Inflammatory macrophage (primary cell): ENCODE measurements around the gene UBB.

Source experiments
- DNase-seq, 2 donors: peaks; one replicate each; pipeline ENCODE4 v3.0.0-alpha.2; 2020 to 2022
- total RNA-seq, 18 experiments: gene quantifications; one replicate each; lab custom pipeline; 2026; ENCODE audit warnings: mixed read lengths in 6 of 18, inconsistent platforms in 2 of 18; lab: John Stamatoyannopoulos, UW

Gene UBB
- 326 to 572 (median 508) reads per million in 18 experiments for total RNA-seq

- peak; percentile 97 to 98 for DNase-seq
Measured at GRCh38 chr17:16380640-16381495, at the start of gene UBB. UBB (plus strand) TSS chr17:16381091; CDS start chr17:16381908, 817 bp downstream.

DNA sequence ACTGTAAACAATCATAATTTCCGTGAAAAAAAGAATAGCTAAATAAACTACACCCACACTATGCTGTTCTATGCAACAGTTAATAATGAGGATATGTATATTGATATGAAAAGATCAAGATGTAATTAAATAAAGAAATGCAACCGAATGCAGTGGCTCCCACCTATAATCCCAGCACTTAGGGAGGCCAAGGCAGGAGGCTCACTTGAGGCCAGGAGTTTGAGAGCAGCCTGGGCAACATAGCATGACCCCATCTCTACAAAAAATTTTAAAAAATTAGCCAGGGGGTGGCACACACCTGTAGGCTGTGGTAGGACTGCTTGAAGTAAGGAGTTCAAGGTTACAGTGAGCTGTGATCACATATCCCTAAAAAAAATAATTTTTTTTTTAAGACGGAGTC is 42.5 kb upstream of the UBB start:
- DNase-seq: no peak

DNA sequence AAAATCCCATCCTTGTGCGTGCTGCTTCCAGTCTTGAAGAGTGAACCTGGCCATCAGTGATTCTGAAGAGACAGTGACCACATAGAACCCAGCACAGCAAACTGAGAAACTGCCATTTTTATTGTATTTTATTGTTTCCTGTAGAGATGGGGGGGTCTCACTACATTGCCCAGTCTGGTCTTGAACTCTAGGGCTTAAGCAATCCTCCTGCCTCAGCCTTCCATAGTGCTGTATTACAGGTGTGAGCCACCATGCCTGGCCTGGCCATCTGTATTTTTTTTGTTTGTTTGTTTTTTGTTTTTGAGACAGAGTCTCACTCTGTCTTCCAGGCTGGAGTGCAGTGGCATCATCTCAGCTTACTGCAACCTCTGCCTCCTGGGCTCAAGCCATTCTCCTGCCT is 41.5 kb upstream of the UBB start:
- DNase-seq: no peak

DNA sequence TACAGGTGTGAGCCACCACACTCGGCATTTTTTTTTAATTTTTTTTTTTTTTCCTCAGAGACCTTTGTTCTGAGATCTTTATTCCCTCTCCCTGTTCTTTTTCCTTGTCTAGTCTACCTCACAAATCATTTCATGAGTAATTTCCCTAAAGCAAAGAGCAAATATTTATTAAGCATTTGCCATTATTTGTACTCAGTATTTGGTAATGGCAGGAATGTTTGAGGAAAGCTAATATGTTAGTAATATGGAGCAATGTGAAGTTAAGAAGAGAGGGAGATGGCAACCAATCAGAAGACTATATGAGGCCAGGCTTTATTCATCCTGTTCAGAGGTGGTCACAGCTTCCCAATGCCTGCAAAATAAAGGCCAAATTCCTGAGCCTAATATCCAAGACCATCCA is 40.9 kb upstream of the UBB start:
- DNase-seq: no peak

DNA sequence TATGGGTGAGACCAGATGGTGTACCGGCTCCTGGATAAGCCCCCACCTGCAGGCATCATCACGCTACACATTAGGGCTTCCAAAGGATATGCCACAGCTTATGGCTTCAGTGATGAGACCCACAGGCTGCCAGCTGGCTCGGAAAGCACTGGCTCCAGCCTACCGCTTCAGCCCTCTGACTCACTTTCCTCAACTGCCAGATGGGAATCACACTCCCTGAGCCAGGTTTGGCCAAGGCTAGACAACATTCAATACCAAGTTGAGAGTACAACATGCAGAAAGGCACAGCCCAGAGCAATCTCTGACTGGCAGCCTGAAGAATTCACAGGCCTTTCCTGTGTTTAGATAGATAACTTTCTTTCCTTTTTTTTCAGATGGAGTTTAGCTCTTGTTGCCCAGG is 37.9 kb upstream of the UBB start:
- no peak for DNase-seq

- no peak for DNase-seq
Measured at GRCh38 chr17:16343569-16343968, 37.3 kb upstream of the UBB start.

DNA sequence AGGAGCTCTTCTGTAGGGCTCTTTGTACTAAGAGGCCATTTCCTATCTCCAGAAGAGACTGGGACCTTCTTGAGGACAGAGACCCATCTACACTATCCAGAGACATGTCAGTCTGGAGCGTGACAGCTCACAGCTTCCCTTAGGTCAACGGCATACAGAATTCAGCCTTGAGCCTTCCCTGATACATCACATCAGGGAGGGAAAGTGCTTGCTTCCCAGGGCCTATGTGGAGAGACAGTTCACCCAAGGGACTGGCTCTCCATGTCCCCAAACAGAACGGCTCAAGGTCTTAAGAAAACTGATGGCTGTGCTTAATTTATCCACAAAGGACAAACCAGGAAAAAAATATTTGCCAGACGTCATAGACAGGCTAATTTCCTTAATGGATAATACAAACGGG is 35.3 kb upstream of the UBB start:
- no peak for DNase-seq

- DNase-seq: no peak
Measured at GRCh38 chr17:16346721-16347271, 34.1 kb upstream of the UBB start.

GRCh38 chr17:16348586-16348985 is 32.3 kb upstream of the UBB start:
- no peak for DNase-seq

- no peak for DNase-seq
Measured at GRCh38 chr17:16349431-16349830, 31.5 kb upstream of the UBB start.

DNA sequence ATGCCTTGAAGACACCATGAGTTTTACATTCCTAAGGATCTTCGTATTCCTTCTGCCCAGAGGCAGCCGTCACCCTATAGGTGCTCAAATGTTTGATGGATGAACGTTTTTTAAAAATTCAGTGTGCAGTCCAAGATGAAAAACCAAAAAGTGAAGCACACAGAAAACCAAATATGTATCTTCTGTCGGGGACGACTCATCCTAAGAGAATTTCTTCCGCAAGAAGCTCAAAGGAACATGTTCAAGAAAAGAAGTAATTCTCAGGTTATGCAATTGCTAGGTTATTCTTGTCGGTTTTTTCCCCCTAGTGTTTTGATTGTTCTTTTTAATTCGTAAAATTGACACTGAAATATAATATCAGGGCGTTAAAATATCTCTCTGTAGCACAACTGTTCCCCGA is 29.1 kb upstream of the UBB start:
- no peak for DNase-seq

- no peak for DNase-seq
Measured at GRCh38 chr17:16352303-16352666, 28.6 kb upstream of the UBB start.

DNA sequence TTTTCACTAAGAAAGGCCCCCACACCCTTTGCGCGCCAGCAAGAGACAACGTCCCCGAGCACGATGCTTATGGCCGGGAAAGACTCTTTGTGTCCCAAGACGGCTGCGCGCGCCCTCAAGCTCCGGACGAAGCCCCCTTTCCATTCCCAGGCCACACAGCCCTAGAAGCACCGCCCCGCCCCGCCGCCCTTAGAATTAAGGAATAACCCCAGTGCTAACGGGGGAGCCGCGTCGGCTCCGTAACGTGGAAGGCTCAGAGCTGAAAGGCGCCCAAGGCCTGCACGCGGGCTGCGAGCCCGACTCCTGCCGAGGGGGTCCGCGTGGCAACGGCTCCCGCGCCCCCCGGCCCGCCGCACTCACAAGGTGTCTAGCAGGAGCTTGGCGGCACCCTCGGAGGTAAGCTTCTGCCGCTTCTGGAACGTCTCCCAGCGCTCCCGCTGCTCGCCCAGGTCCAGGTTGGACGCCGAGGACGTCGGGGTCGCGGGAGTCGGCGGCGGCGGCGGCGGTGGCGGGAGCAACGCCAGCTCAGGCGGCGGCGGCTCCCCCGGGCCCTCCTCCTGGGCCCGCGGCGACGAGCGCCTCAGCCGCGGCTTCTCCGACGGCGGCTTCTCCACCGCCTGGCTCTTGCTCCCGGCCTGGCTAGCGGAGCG is 28.1 kb upstream of the UBB start:
- DNase-seq: peak in 1 of 2 donors; percentile 36

- peak; percentile 10 to 57 for DNase-seq
Measured at GRCh38 chr17:16353317-16354174, 27.3 kb upstream of the UBB start, which contains the start of gene CENPV. CENPV (minus strand) TSS chr17:16353469; CDS start chr17:16353436, 33 bp downstream.

DNA sequence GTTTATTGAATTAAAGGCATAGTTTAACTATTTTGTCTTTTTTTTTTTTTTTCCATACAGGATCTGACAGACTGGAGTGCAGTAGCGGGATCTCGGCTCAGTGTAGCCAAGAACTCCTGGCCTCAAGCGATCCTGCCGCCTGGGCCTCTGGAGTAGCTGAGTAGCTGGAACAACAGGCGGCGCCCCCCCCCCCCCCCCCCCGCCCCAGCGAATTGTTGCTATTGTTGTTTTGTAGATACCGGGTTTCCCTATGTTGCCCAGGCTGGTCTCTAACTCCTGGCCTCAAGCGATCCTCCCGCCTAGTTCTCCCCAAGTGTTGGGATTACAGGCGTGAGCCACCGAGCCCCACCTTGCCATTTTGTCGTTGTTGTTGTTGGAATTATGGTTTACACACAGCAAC is 26.3 kb upstream of the UBB start:
- no peak for DNase-seq

- no peak for DNase-seq
Measured at GRCh38 chr17:16358394-16358793, 22.5 kb upstream of the UBB start.

DNA sequence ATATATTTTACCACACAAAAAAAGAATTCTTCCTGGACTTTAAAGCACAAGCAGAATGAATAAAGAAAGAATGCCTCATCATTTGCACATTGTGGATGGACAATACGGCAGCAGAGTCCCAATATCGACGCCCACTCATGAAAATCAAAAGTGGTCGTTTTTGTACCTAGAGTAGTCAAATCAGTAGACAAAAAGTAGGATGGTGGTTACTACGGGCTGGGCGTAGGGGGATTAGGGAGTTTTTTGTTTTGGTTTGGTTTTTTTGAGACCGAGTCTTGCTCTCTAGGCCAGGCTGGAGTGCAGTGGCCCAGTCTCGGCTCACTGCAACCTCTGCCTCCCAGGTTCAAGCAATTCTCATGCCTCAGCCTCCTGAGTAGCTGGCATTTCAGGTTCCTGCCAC is 19.0 kb upstream of the UBB start:
- no peak for DNase-seq

DNA sequence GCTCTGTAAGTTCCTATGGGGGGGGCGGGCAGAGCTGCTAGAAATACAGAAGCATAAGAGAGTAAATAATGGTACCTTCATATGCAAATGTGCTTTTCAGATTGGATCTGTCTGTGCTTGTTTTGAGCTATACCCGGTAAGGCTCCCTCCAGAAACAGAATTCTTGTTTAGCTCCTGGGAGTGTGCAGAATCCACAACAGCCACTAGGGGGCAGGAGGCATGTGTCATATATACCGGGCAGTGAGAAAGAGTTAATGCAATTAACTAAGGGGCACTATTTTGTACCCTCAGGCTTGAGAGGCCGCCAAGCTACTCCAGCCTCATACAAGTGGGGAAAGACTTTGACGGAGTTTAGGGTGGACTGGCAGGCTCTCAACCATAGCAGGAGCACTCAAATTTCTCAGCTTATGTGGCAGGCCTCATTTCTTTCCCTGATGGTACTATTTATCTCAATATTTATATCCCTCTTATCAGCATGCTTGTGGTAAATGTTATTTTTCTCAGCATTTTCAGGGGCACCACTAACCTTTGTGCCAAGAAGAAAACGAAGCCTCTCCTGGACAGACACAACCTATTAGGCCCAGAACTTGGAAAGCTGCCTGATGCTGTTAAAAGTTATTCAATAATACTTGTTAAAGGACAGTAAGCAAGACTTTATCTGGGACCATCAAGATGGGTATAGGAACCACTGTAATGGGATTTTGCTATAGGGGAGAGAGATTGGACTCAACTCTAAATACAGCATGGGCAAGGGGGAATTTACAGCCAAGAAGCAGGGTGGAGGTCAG is 16.9 kb upstream of the UBB start:
- DNase-seq: peak; percentile 79 to 85

DNA sequence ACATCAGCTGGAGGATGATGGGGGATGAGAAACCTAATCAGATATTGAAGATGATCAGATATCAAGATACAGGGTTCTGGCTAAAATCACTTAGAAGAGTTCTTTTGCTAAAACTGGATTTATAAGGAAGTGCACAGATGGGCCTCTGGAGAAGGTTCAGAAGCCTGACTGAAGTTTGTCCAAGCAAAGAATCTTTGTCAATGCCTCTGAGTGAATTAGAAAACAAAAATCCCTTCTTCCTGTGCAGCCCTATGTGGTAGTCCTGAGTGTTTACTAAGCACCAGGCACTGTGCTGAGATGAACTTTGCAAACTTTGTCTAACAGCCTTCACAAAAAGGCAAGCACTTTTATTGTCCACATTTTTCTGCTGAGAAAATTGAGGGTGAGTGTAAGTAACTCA is 16.3 kb upstream of the UBB start:
- DNase-seq: no peak

GRCh38 chr17:16371742-16372141 is 9.1 kb upstream of the UBB start:
- peak; percentile 53 to 73 for DNase-seq

- DNase-seq: peak; percentile 76 to 80
Measured at GRCh38 chr17:16374146-16374938, 6.5 kb upstream of the UBB start.
